Bronchial epithelial cell (primary cell): ENCODE results near the gene SMIM31. TPM values are rescaled to one million over a fixed set of nuclear protein-coding genes. Genes with fewer than 3 reads are reported as not detected.

Experiments used
- DNase-seq: peaks from one replicate; pipeline ENCODE4 v3.0.0-alpha.2; 2010; ENCODE audit warnings: low read depth
- FAIRE-seq: peaks from 2 replicates; lab custom pipeline; 2011; peaks lifted over from hg19 to GRCh38; lab: Jason Lieb, UNC
- H3K27me3 ChIP-seq: 2 replicates; pipeline ENCODE4 v1.5.1; 2011; ENCODE audit warnings: low read length; ENCODE audit not compliant: control insufficient read depth, insufficient read depth
- H3K36me3 ChIP-seq: 2 replicates; pipeline ENCODE4 v1.5.1; 2011; ENCODE audit warnings: low read length; ENCODE audit not compliant: control insufficient read depth, insufficient read depth
- H3K4me3 ChIP-seq: 2 replicates; pipeline ENCODE4 v1.5.1; 2011; ENCODE audit warnings: mild to moderate bottlenecking, low read depth, low read length, control low read depth
- CTCF ChIP-seq: IDR thresholded peaks from 2 replicates; pipeline ENCODE4 v1.5.1; 2011; ENCODE audit warnings: mild to moderate bottlenecking, moderate library complexity, low read length, control low read depth, inconsistent platforms; ENCODE audit not compliant: insufficient read depth, severe bottlenecking
- total RNA-seq: library from RNA; depleted of rRNA; stranded (reverse); fragments of >200 nt; gene quantifications from 2 replicates; pipeline ENCODE4 v1.2.1, GENCODE V29; 2014

Gene SMIM31
- total RNA-seq, 1 donor from 2014 or later, result not detected

GRCh38 chr4:164783976-164784375, 30.0 kb downstream of the SMIM31 start:
- no peak for FAIRE-seq
- Histone ChIP-seq H3K27me3 (no peaks in the 10 kb centered on the region), H3K36me3 (no peaks in the 10 kb centered on the region), H3K4me3 (no peak overlapping the region)
- no peak for DNase-seq
- no peak for TF ChIP-seq CTCF

GRCh38 chr4:164789047-164789446, 35.1 kb downstream of the SMIM31 start:
- TF ChIP-seq CTCF, result no peak
- Histone ChIP-seq H3K36me3 (no peaks in the 10 kb centered on the region), H3K27me3 (no peaks in the 10 kb centered on the region), H3K4me3 (no peak overlapping the region)
- FAIRE-seq (no peak), DNase-seq (no peak)

GRCh38 chr4:164790249-164790648, 36.3 kb downstream of the SMIM31 start:
- no peak overlapping the region for H3K4me3 ChIP-seq
- H3K36me3 ChIP-seq, result no peaks in the 10 kb centered on the region
- H3K27me3 ChIP-seq, result no peaks in the 10 kb centered on the region
- no peak for FAIRE-seq
- TF ChIP-seq CTCF, result no peak
- no peak for DNase-seq

- no peak for TF ChIP-seq CTCF
- no peak for FAIRE-seq
- no peak overlapping the region for H3K4me3 ChIP-seq
- H3K36me3 ChIP-seq, result no peaks in the 10 kb centered on the region
- H3K27me3 ChIP-seq, result no peaks in the 10 kb centered on the region
- no peak for DNase-seq
Observed at GRCh38 chr4:164799410-164799809, 45.5 kb downstream of the SMIM31 start.

- DNase-seq (no peak), FAIRE-seq (no peak)
- Histone ChIP-seq H3K27me3 (no peaks in the 10 kb centered on the region), H3K36me3 (no peaks in the 10 kb centered on the region), H3K4me3 (no peak overlapping the region)
- TF ChIP-seq CTCF, result no peak
Observed at GRCh38 chr4:164800786-164801185, 46.9 kb downstream of the SMIM31 start.

- Histone ChIP-seq H3K4me3 (no peak overlapping the region), H3K36me3 (no peaks in the 10 kb centered on the region), H3K27me3 (no peaks in the 10 kb centered on the region)
- FAIRE-seq, result no peak
- TF ChIP-seq CTCF, result no peak
- no peak for DNase-seq
Observed at GRCh38 chr4:164802301-164802901, 48.5 kb downstream of the SMIM31 start.
